ENCODE results near the gene RNF180. TPM values are rescaled to one million over a fixed set of nuclear protein-coding genes. Genes with fewer than 3 reads are reported as not detected.

Gene RNF180
- total and polyA plus RNA-seq, 2 donors (not counting 3 experiments of a cell fraction or from before 2014, with no cell fraction given) = 0.62 to 5.6 TPM

- ChIA-PET POLR2A (no interaction called here), CTCF (no interaction called here)
- H3K9ac ChIP-seq (replicated peaks; ENCODE audit: extremely low read depth, insufficient read depth, low read length) = no peak overlapping the region
- no peak overlapping the region for H3K4me3 ChIP-seq (replicated peaks in 1 of 3; ENCODE audit: insufficient read depth in 1 of 3, low read depth in 1 of 3, low read length in 3 of 3)
- H3K4me1 ChIP-seq (ENCODE audit: control insufficient read depth, extremely low read depth, insufficient read depth, low read length) = no peaks in the 10 kb centered on the region
- no TSS peak for BruUV-seq (replicated peaks)
- no peaks in the 10 kb centered on the region for H3K9me1 ChIP-seq (replicated peaks; ENCODE audit: control insufficient read depth, extremely low read depth, insufficient read depth, low read length)
- H3K36me3 ChIP-seq (ENCODE audit: control insufficient read depth in 2 of 2, extremely low read depth in 1 of 2, insufficient read depth in 2 of 2, low read length in 2 of 2) = no peaks in the 10 kb centered on the region
- H3K9me3 ChIP-seq (replicated peaks; ENCODE audit: control insufficient read depth, insufficient read depth, low read length) = no peaks in the 10 kb centered on the region
- H2AFZ ChIP-seq (ENCODE audit: low read depth, low read length) = no peak overlapping the region
- dilution Hi-C loops (cut with MboI; ENCODE audit: extremely low pct_ligation_motif_present, low sequenced_read_pairs) = no loop called here
- no peak for DNase-seq (ENCODE audit: low read depth, low spot score)
- intact Hi-C loops (cut with micrococcal nuclease) = no loop called here
- no peak overlapping the region for H3K27ac ChIP-seq (ENCODE audit: insufficient read depth, low read depth, low read length)
- H4K20me1 ChIP-seq (replicated peaks; ENCODE audit: control insufficient read depth, extremely low read depth, insufficient read depth, low read length) = no peaks in the 10 kb centered on the region
- H3K79me2 ChIP-seq (ENCODE audit: control insufficient read depth, insufficient read depth, low read length) = no peaks in the 10 kb centered on the region
- no peak for FAIRE-seq
- TF ChIP-seq POLR2A (IDR thresholded peaks at IDR 0.05; ENCODE audit: low read depth, low read length) (no peak), FOS (IDR thresholded peaks at IDR 0.05; ENCODE audit: borderline replicate concordance, insufficient read depth, low read length) (no peak), POLR2AphosphoS5 (IDR thresholded peaks at IDR 0.05; ENCODE audit: insufficient read depth, low read depth, low read length) (no peak), MYC (IDR thresholded peaks at IDR 0.05; ENCODE audit: low read depth, low read length) (no peak), JUN (IDR thresholded peaks at IDR 0.05; ENCODE audit: borderline replicate concordance, insufficient read depth, insufficient read length, low read depth) (no peak), EZH2 (IDR thresholded peaks at IDR 0.05; ENCODE audit: borderline replicate concordance, low read depth, low read length, severe bottlenecking) (no peak), GATA2 (IDR thresholded peaks at IDR 0.05; ENCODE audit: insufficient read depth, insufficient read length, low read depth, low read length) (no peak)
- TF ChIP-seq, protein P1, sequence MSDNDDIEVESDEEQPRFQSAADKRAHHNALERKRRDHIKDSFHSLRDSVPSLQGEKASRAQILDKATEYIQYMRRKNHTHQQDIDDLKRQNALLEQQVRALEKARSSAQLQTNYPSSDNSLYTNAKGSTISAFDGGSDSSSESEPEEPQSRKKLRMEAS (IDR thresholded peaks at IDR 0.05; ENCODE audit: insufficient read depth, insufficient read length) = no peak
- TF ChIP-seq, protein P2, sequence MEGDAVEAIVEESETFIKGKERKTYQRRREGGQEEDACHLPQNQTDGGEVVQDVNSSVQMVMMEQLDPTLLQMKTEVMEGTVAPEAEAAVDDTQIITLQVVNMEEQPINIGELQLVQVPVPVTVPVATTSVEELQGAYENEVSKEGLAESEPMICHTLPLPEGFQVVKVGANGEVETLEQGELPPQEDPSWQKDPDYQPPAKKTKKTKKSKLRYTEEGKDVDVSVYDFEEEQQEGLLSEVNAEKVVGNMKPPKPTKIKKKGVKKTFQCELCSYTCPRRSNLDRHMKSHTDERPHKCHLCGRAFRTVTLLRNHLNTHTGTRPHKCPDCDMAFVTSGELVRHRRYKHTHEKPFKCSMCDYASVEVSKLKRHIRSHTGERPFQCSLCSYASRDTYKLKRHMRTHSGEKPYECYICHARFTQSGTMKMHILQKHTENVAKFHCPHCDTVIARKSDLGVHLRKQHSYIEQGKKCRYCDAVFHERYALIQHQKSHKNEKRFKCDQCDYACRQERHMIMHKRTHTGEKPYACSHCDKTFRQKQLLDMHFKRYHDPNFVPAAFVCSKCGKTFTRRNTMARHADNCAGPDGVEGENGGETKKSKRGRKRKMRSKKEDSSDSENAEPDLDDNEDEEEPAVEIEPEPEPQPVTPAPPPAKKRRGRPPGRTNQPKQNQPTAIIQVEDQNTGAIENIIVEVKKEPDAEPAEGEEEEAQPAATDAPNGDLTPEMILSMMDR (IDR thresholded peaks at IDR 0.05; ENCODE audit: extremely low read depth in 1 of 2, insufficient read depth in 1 of 2, low read depth in 1 of 2, low read length in 2 of 2) = no peak
- no peaks in the 10 kb centered on the region for H3K27me3 ChIP-seq (ENCODE audit: control insufficient read depth in 2 of 2, insufficient read depth in 2 of 2, low read length in 2 of 2)
- H3K4me2 ChIP-seq (ENCODE audit: insufficient read depth, low read length) = no peak overlapping the region
These were observed 103.5 kb downstream of the RNF180 start for GRCh38 chr5:64269164-64269563.

Data from endothelial cell of umbilical vein (primary cell).